ENCODE data around the gene MAST4. TPM values are rescaled to one million over a fixed set of nuclear protein-coding genes. Genes with fewer than 3 reads are reported as not detected.

Gene MAST4
- total RNA-seq, 1 experiment from 2014 or later, result 26.5 TPM

DNA sequence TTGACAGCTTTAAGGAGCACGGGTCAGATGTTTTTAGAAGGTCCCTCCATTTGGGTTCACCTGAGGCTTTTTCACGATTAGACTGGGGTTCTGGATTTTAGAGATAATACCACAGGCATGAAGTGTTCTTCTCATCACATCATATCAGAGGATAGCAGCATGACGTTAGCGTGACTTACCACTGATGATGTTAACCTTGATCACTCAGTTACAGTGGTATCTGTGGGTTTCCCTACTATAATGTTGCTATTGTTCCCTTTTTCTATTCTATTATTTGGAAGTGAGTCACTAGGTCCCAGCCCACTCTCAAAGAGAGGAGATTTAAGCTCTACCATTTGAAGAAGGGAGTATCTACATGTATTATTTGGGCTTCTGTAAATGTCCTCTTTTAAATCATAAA is 300.0 kb downstream of the MAST4 start:
- H3K4me3 Mint-ChIP-seq (ENCODE audit: unreplicated experiment), result no peak overlapping the region
- DNase-seq (ENCODE audit: unreplicated experiment), result no peak
- no peak overlapping the region for H3K27ac Mint-ChIP-seq (ENCODE audit: low read depth, unreplicated experiment)
- H3K9me3 Mint-ChIP-seq (ENCODE audit: unreplicated experiment), result no peaks in the 10 kb centered on the region
- ChIA-PET CTCF (interaction anchor here (1.0 kb wide), 1 partner anchor 19 kb away, joined by 3 read pairs; no protein-coding TSS in a partner anchor), POLR2A (interaction anchor here (0.5 to 3.9 kb wide), 5 partner anchors 13 to 739 kb away, joined by 3 to 21 read pairs (median 4); no protein-coding TSS in a partner anchor)
- H3K27me3 Mint-ChIP-seq (ENCODE audit: insufficient read depth, unreplicated experiment), result no peaks in the 10 kb centered on the region
- peaks cover 33% of the 10 kb centered on the region for H3K4me1 Mint-ChIP-seq (ENCODE audit: insufficient read depth, unreplicated experiment)
- TF ChIP-seq, protein P1, sequence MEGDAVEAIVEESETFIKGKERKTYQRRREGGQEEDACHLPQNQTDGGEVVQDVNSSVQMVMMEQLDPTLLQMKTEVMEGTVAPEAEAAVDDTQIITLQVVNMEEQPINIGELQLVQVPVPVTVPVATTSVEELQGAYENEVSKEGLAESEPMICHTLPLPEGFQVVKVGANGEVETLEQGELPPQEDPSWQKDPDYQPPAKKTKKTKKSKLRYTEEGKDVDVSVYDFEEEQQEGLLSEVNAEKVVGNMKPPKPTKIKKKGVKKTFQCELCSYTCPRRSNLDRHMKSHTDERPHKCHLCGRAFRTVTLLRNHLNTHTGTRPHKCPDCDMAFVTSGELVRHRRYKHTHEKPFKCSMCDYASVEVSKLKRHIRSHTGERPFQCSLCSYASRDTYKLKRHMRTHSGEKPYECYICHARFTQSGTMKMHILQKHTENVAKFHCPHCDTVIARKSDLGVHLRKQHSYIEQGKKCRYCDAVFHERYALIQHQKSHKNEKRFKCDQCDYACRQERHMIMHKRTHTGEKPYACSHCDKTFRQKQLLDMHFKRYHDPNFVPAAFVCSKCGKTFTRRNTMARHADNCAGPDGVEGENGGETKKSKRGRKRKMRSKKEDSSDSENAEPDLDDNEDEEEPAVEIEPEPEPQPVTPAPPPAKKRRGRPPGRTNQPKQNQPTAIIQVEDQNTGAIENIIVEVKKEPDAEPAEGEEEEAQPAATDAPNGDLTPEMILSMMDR (IDR thresholded peaks at IDR 0.05; ENCODE audit: unreplicated experiment), result no peak
- no peaks in the 10 kb centered on the region for H3K36me3 Mint-ChIP-seq (ENCODE audit: insufficient read depth, unreplicated experiment)
- no TSS peak for BruUV-seq (replicated peaks)
- intact Hi-C loops (cut with micrococcal nuclease), result no loop called here

DNA sequence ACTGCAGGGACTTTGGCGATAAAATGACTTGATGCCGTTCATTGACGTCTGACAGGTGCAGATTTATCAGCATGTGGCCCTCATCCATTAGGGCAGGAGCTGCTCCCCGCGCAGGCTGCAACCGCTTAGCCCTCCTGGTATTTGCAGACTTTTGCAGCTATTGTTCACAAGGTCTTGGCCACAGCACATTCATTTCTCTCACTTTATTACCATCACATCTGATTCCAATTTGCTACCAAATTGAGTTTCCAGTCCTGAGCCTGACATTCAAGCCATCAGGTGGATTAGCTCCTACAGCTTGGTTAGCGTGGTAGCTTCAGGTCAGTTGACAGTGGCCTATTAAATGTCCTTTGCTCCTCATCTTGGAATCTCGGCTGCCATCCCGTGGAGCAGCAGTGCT is 301.2 kb downstream of the MAST4 start:
- CTCF ChIA-PET, result no interaction called here
- TF ChIP-seq, protein P1 (IDR thresholded peaks at IDR 0.05; ENCODE audit: unreplicated experiment), result no peak
- peaks cover 22% of the 10 kb centered on the region for H3K4me1 Mint-ChIP-seq (ENCODE audit: insufficient read depth, unreplicated experiment)
- POLR2A ChIA-PET, result interaction anchor here (0.9 to 1.2 kb wide), 4 partner anchors 15 to 61 kb away, joined by 3 to 4 read pairs (median 3); no protein-coding TSS in a partner anchor
- no peak for DNase-seq (ENCODE audit: unreplicated experiment)
- H3K9me3 Mint-ChIP-seq (ENCODE audit: unreplicated experiment), result no peaks in the 10 kb centered on the region
- H3K36me3 Mint-ChIP-seq (ENCODE audit: insufficient read depth, unreplicated experiment), result no peaks in the 10 kb centered on the region
- no TSS peak for BruUV-seq (replicated peaks)
- no peak overlapping the region for H3K27ac Mint-ChIP-seq (ENCODE audit: low read depth, unreplicated experiment)
- no peaks in the 10 kb centered on the region for H3K27me3 Mint-ChIP-seq (ENCODE audit: insufficient read depth, unreplicated experiment)
- H3K4me3 Mint-ChIP-seq (ENCODE audit: unreplicated experiment), result no peak overlapping the region
- intact Hi-C loops (cut with micrococcal nuclease), result no loop called here

DNA sequence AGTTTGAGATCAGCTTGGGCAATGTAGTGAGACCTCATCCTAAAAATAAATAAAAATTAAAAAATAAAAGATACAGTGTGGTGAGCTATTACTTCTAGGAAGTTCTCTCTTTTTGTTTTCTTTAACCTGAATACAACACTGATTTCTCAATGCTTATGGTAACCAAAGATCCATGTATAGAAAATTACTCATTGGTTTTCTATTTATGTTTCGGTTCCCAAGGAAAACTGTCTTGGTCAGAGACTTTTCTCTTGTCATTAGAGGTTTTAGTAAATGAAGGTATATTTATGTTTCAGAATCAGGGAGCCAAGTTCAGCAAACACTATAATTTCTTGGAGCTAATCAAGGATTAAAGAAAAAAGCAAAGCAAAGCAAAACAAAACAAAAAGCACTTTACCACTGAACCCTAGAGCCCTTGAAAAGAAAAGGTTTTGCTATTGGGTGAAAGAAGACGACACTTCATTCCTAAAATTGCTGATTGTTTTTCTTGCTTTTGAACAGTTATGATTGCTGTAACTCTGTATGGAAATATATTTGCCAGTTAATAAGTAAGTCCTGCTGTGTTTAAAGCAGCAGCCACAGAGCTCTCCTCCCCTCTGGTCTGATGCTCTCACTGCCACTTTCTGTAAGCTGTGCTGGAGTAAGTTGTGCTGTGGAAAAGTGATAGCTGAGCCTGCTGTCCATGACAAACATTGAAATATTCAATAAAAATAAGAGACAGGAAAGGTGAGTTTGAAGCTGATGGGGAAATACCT is 302.2 kb downstream of the MAST4 start:
- CTCF ChIA-PET, result interaction anchor here (0.6 kb wide), 3 partner anchors 13 to 311 kb away, joined by 3 to 4 read pairs (median 3); no protein-coding TSS in a partner anchor
- no peak overlapping the region for H3K4me3 Mint-ChIP-seq (ENCODE audit: unreplicated experiment)
- no peaks in the 10 kb centered on the region for H3K27me3 Mint-ChIP-seq (ENCODE audit: insufficient read depth, unreplicated experiment)
- TF ChIP-seq, protein P1 (IDR thresholded peaks at IDR 0.05; ENCODE audit: unreplicated experiment), result no peak
- POLR2A ChIA-PET, result interaction anchor here (1.0 to 1.8 kb wide), 4 partner anchors 32 to 123 kb away, joined by 3 to 4 read pairs (median 3); no protein-coding TSS in a partner anchor
- H3K36me3 Mint-ChIP-seq (ENCODE audit: insufficient read depth, unreplicated experiment), result no peaks in the 10 kb centered on the region
- peaks cover 17% of the 10 kb centered on the region for H3K4me1 Mint-ChIP-seq (ENCODE audit: insufficient read depth, unreplicated experiment)
- no peak overlapping the region for H3K27ac Mint-ChIP-seq (ENCODE audit: low read depth, unreplicated experiment)
- intact Hi-C loops (cut with micrococcal nuclease), result no loop called here
- no peak for DNase-seq (ENCODE audit: unreplicated experiment)
- H3K9me3 Mint-ChIP-seq (ENCODE audit: unreplicated experiment), result no peaks in the 10 kb centered on the region
- BruUV-seq (replicated peaks), result no TSS peak

DNA sequence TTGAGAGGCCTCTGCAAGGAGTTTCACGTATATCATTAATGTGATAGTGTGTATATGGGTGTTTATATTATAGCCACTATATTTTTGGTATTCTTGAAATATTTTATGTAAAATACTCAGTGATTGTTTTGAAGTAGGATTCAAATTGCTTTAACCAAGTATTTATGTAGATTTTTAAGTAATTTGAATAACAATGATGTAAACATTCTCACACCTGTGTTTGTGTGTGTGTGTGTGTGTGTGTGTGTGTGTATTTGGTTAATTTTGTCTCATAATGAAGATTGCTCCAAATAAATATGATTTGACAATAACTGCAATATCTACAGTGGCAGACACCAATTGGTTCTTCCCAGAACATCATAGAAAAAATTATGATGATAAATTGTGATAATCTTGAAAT is 307.0 kb downstream of the MAST4 start:
- DNase-seq (ENCODE audit: unreplicated experiment), result no peak
- Mint-ChIP-seq H3K4me1 (ENCODE audit: insufficient read depth, unreplicated experiment) (no peaks in the 10 kb centered on the region), H3K27ac (ENCODE audit: low read depth, unreplicated experiment) (no peak overlapping the region), H3K4me3 (ENCODE audit: unreplicated experiment) (no peak overlapping the region), H3K9me3 (ENCODE audit: unreplicated experiment) (no peaks in the 10 kb centered on the region), H3K27me3 (ENCODE audit: insufficient read depth, unreplicated experiment) (no peaks in the 10 kb centered on the region), H3K36me3 (ENCODE audit: insufficient read depth, unreplicated experiment) (no peaks in the 10 kb centered on the region)
- intact Hi-C loops (cut with micrococcal nuclease), result no loop called here
- TF ChIP-seq, protein P1 (IDR thresholded peaks at IDR 0.05; ENCODE audit: unreplicated experiment), result no peak
- no TSS peak for BruUV-seq (replicated peaks)
- ChIA-PET POLR2A (interaction anchor here (0.8 to 2.1 kb wide), 2 partner anchors 11 to 18 kb away, joined by 4 to 12 read pairs; no protein-coding TSS in a partner anchor), CTCF (no interaction called here)
